T1000 (cell line): Measurements from ENCODE around the gene FBXO30.

Experiments
- DNase-seq: peaks from one replicate; lab custom pipeline; 2025; ENCODE audit warnings: mixed read lengths; lab: John Stamatoyannopoulos, UW

FBXO30 gene

DNA sequence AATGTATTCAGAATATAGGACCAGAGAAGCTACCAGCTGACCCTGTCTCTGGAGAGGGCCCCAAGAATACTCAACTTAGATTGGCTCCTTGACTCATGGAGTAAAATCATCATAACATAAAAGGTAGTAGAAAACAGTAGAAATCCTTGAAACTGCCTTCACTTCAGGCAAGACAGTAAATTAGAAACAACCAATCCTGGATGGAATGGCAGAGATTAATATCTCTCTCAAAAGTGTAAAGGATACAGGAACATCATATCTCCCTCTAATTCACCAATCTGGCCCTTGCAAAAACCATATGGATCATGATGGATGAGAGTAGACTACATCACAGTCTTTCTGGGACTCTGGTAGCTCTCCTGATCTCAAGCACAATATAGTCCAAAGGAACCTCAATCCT, 58.9 kb downstream of the FBXO30 start:
- no peak for DNase-seq

DNA sequence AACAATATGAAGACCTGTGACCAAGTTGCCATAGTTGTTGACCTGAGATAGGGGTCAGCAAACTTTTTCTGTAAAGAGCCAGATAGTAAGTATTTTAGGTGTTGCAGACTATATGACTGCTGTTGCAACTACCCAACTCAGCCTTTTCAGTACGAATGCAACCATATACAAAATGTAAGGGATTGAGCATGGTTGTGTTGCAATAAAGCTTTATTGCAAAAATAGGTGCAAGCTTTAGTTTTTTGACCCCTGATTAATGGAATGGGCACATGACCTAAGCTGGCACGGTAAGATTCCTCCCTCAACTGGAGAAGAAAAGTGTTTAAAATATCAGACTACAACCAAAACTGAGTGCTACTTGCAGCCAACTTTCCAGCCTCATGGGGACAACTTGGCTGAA, 62.0 kb downstream of the FBXO30 start:
- DNase-seq: no peak

DNA sequence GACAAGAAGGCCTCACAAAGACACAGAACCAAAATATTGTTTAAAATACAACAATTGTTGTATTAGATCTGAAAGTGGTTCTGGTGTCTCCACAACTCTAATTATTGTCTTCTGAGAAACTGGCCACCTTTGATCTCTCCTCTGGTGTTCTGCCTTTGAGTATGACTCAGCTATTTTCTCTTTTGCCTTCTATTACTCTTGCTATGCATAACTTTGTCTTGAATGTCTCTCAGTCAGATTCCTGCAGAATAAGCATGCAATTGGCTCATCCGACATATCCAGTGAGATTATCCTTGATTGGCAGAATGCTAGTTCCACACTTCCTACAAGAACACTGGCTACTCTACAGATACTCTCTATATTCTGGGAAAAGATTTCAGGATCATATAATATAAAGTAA, 65.0 kb downstream of the FBXO30 start:
- DNase-seq: no peak

DNA sequence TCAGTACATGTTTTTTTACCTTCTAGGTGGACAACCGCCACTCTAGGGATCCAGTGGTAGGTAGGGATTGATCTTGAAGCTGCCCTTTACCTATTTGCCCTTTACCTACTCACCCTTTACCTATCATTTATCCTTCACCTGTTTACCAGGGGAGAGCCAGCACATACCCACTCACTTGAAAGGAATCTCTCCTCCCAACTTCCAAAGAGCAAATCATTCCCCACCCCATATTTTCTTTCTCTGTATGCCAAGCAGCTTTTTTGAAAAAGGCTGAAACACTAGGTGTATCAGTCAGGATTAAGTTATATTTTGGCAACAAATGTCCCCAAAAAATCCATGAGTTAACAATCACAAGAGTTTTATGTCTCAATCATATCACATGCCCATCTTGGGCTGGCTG, 68.7 kb downstream of the FBXO30 start:
- no peak for DNase-seq

DNA sequence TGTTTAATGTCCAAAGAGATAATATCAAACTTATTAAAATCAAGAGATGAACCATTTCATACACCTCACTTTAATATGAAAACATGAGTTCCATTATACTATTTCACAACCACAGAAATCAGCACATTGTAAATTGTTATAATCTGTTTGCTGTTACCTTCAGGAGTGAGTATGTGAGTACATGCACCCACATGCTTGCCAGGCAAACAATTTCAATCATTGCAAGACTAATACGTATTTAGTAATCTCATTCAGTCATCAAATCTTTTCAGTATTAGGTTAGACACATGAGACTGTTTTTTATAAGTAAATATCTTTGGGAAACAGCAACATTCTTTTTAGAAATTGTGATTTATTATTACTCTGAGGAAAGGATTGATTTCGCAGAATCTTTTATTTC, 70.0 kb downstream of the FBXO30 start:
- DNase-seq: no peak
